HG02884 (cell line): ENCODE results near the gene LRRC7.
"Not testable (repeated sequence)": the region's sequence is repeated elsewhere in the genome, so short reads cannot be mapped to it uniquely, and the experiment has no call there.

Experiments used
- ATAC-seq: cut with Tn5 transposase; IDR thresholded peaks from one replicate; pipeline ENCODE4 v1.9.1; 2021; ENCODE audit warnings: mild to moderate bottlenecking, moderate library complexity; ENCODE audit not compliant: unreplicated experiment

Gene LRRC7

GRCh38 chr1:69691179-69691578, 123.5 kb downstream of the LRRC7 start:
- no peak for ATAC-seq

- no peak for ATAC-seq
Observed at GRCh38 chr1:69693921-69694675, 126.4 kb downstream of the LRRC7 start.

DNA sequence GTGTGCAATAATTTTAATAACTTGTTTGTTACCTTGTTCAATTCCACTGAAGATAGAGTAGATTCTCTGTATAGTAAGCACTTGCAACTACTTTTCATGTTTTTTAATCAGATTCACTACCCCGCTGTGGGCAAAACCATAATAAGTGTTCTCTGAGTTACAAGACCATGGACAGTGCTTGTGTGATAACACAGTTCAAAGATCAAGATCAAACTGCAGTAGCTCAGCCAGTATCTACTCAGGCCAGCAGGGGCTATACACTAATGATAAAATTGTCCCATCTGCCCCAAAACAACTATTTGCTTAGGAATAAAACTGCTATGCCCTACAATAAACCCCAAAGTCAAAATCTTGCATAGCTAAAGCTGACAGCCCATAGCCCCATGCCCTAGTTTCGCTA, 129.6 kb downstream of the LRRC7 start:
- ATAC-seq = no peak

- peak; percentile 53 for ATAC-seq
Observed at GRCh38 chr1:69700770-69701169, 133.0 kb downstream of the LRRC7 start.

- no peak for ATAC-seq
Observed at GRCh38 chr1:69702085-69702484, 134.4 kb downstream of the LRRC7 start.

DNA sequence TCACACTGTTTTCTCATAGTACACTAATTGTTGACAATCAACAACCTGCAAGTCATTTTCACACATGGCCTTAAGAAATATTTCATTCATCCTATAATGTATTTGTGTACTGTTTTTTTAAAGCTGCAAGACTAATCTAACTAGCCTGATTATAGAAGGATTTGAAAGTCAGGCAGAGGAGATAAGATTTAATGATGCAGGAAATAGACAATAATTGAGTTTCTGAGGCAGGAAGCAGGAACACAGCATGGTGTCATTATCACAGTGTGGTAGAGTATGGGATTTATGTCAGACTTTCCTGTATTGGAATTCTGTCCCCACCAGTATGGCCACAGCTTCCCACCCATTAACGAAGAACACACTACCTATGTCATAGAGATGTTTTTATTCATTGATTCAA, 138.8 kb downstream of the LRRC7 start:
- ATAC-seq = no peak

GRCh38 chr1:69707103-69707502, 139.4 kb downstream of the LRRC7 start:
- no peak for ATAC-seq

DNA sequence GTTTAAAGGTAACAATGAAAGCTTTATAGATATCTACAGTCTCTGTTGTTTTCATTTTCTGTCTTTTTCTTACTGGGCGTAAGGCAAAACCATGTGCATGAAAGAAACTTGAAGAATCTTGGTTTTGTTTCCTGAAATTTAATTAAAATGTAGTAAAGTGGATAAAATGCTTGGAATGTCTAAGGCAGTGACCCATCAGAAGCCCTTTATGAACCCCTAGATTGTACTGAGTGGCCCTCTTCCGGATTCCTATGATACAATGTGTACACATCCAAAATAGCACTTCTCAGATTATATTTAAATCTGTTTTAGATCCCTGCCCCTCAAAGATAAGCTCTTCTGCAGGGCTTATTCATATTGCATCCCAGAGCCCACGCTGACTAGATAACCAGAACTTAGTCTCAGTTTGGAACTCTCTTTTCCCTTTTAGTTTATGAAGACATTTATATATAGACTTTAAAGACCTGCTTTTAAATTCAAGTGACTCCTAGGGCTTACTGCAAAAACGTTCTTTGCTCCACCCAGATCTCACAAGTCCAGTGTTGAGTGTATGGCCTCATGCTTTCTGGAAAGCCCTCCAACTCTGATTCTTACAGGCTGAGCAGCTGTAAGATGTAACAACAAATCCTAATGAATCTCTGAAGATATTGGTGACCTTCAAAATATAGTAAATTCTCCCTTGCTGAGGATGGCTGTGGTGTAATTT, 142.9 kb downstream of the LRRC7 start:
- ATAC-seq = no peak

- ATAC-seq = no peak
Observed at GRCh38 chr1:69711190-69711930, 143.6 kb downstream of the LRRC7 start.

- not testable (repeated sequence) for ATAC-seq
Observed at GRCh38 chr1:69717834-69718233, 150.1 kb downstream of the LRRC7 start.

- ATAC-seq = no peak
Observed at GRCh38 chr1:69728206-69728605, 160.5 kb downstream of the LRRC7 start.

DNA sequence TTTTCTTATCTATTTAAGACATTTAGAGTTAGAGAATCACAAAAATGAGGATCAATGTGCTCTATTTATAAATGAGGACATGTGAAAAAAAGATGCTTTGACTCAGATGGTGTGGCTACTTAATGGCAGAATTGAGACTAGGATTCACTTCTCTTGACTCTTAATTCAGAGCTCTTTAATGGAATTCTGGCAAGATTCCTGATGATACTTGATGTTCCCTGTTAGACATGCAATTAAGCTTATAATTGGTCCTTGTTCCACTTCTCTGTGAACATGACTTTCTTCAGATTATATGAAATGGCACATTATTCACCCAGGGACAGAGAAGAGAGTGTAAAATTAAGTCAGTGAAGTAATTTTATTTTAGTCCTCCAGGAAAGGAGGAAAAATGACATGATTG, 165.3 kb downstream of the LRRC7 start:
- ATAC-seq = no peak

- peak; percentile 78 for ATAC-seq
Observed at GRCh38 chr1:69737527-69738185, 169.9 kb downstream of the LRRC7 start.

- no peak for ATAC-seq
Observed at GRCh38 chr1:69738458-69739250, 170.9 kb downstream of the LRRC7 start.

- ATAC-seq = no peak
Observed at GRCh38 chr1:69739251-69739605, 171.5 kb downstream of the LRRC7 start.

GRCh38 chr1:69743146-69743545, 175.4 kb downstream of the LRRC7 start:
- no peak for ATAC-seq

- no peak for ATAC-seq
Observed at GRCh38 chr1:69744381-69744780, 176.7 kb downstream of the LRRC7 start.

DNA sequence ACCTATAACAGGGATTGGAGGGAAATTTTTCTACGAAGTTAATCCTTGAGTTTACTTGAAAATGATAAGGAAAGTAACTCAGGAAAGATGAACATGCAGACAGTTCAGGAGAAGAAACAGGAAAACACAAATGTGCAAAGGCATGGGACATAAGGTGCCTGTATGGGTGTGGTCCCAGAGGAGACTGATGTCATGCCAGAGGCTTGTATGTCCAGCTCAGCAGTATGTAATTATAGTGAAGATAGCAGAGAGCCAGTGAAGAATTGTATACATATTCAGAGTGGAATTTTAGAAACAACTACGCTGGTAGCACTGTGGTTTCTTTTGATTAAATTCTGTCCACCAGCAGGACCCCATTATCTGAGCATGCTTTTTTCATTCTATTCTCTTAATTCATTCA, 179.5 kb downstream of the LRRC7 start:
- no peak for ATAC-seq

- ATAC-seq = no peak
Observed at GRCh38 chr1:69750638-69751037, 182.9 kb downstream of the LRRC7 start.

DNA sequence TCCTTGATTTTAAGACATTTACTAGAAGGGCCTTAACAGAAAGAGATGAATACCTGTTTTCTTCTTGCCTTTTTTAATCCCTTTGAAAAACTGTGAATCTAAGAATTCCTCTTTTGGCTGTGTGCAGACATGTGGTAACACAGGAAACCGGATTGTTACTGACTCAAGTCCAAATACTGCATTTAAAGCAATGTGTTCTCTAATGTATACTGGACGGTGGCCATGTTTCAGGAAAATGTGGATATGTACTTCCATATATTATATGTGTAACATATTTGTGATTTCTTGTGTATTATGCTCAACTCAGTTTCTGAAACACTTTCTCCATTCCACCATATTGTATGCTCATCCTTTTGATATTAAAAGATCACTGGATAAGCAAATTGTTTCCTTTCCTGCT, 185.1 kb downstream of the LRRC7 start:
- ATAC-seq = no peak

- no peak for ATAC-seq
Observed at GRCh38 chr1:69754521-69754920, 186.8 kb downstream of the LRRC7 start.
